ENCODE results near the gene SH3TC1.

DNA sequence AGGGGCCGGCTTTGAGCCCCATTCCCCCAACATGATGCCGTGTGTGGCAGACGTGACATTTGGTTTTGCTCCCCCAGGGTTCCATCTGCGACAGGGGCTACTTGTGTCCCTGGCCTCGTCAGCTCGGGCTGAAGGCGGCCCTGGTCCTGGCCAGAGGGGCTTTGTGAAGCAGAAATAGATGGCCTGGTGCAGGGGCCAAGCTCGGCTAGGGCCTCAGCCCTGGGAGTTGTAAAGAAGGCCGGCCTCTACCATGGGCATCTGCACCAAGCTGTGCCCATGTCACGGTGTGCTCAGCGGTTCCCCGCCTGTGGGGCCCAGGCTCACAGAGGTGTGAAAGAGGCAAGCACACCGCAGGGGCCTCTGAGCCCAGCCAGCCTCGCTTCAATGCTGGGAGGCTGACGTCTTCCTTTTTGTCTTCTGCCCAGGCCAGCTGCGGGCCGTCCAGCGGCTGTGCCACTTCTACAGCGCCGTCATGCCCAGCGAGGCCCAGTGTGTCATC, 32.5 kb downstream of the SH3TC1 start:
- no peak for TF ChIP-seq POLR2A (IDR thresholded peaks at IDR 0.05; ENCODE audit: low read length)
- TF ChIP-seq GATA1 (IDR thresholded peaks at IDR 0.05; ENCODE audit: low read depth, low read length): no peak

All from erythroblast (primary cell).